Activated T-cell treated with anti-CD3 and anti-CD28 coated beads for 48 hours (primary cell): Measurements from ENCODE around the gene LENG8.
A peak's percentile ranks its signal among the peaks of the same experiment; 100 is the strongest.

ENCODE experiments used
- DNase-seq: peaks from one replicate; pipeline ENCODE4 v3.0.0-alpha.2; 2020; ENCODE audit warnings: low read depth

LENG8 gene

GRCh38 chr19:54448774-54449700 lies at the start of gene LENG8:
Gene LENG8, plus strand, starts transcription at chr19:54449199. Its CDS starts 2,146 bp downstream, at chr19:54451345.
- peak; percentile 95 for DNase-seq

- DNase-seq, result no peak
These were observed 48.1 kb upstream of the LENG8 start for GRCh38 chr19:54400913-54401312.

- no peak for DNase-seq
These were observed 45.9 kb upstream of the LENG8 start for GRCh38 chr19:54403054-54403453.

GRCh38 chr19:54405628-54406027 lies 43.4 kb upstream of the LENG8 start:
- DNase-seq, result no peak

GRCh38 chr19:54407780-54408179 lies 41.2 kb upstream of the LENG8 start:
- no peak for DNase-seq

GRCh38 chr19:54408456-54409026 lies 40.5 kb upstream of the LENG8 start:
- DNase-seq, result no peak

- no peak for DNase-seq
These were observed 38.0 kb upstream of the LENG8 start for GRCh38 chr19:54411033-54411432.

GRCh38 chr19:54412877-54413276 lies 36.1 kb upstream of the LENG8 start:
- DNase-seq, result no peak

- DNase-seq, result no peak
These were observed 34.8 kb upstream of the LENG8 start for GRCh38 chr19:54414156-54414555.

- peak; percentile 45 for DNase-seq
These were observed 33.6 kb upstream of the LENG8 start, which contains the start of gene TTYH1 for GRCh38 chr19:54415208-54415900. Gene TTYH1, plus strand, starts transcription at chr19:54415464. Its CDS starts 89 bp downstream, at chr19:54415553.

GRCh38 chr19:54415901-54416673 lies 32.9 kb upstream of the LENG8 start:
- DNase-seq, result no peak

GRCh38 chr19:54416695-54417491 lies 32.1 kb upstream of the LENG8 start:
- DNase-seq, result no peak

GRCh38 chr19:54418030-54418929 lies 30.7 kb upstream of the LENG8 start:
- peak; percentile 24 for DNase-seq

- DNase-seq, result no peak
These were observed 29.8 kb upstream of the LENG8 start for GRCh38 chr19:54418930-54419800.

- DNase-seq, result no peak
These were observed 29.0 kb upstream of the LENG8 start for GRCh38 chr19:54420068-54420382.

- DNase-seq, result no peak
These were observed 28.4 kb upstream of the LENG8 start for GRCh38 chr19:54420383-54421168.

- DNase-seq, result no peak
These were observed 27.9 kb upstream of the LENG8 start for GRCh38 chr19:54421169-54421516.

GRCh38 chr19:54421521-54421920 lies 27.5 kb upstream of the LENG8 start:
- no peak for DNase-seq
